Ishikawa (cell line): ENCODE measurements around the gene MILR1.

Experiments used
- EP300 ChIP-seq: IDR thresholded peaks from 2 replicates; pipeline ENCODE4 v1.6.1; 2012; ENCODE audit warnings: borderline replicate concordance
- MAX ChIP-seq: IDR thresholded peaks from 2 replicates; pipeline ENCODE4 v1.6.1; 2012
- RAD21 ChIP-seq: IDR thresholded peaks from 2 replicates; pipeline ENCODE4 v1.6.1; 2012; ENCODE audit warnings: low read depth
- REST ChIP-seq: IDR thresholded peaks from 2 replicates; pipeline ENCODE4 v1.6.1; 2012; ENCODE audit warnings: low read depth, mild to moderate bottlenecking
- TAF1 ChIP-seq: IDR thresholded peaks from 2 replicates; pipeline ENCODE4 v1.6.1; 2012; ENCODE audit warnings: low read depth, mild to moderate bottlenecking
- TCF12 ChIP-seq: IDR thresholded peaks from 2 replicates; pipeline ENCODE4 v1.6.1; 2012; ENCODE audit warnings: low read depth
- YY1 ChIP-seq: IDR thresholded peaks from 2 replicates; pipeline ENCODE4 v1.6.1; 2012; ENCODE audit warnings: low read depth

DNA sequence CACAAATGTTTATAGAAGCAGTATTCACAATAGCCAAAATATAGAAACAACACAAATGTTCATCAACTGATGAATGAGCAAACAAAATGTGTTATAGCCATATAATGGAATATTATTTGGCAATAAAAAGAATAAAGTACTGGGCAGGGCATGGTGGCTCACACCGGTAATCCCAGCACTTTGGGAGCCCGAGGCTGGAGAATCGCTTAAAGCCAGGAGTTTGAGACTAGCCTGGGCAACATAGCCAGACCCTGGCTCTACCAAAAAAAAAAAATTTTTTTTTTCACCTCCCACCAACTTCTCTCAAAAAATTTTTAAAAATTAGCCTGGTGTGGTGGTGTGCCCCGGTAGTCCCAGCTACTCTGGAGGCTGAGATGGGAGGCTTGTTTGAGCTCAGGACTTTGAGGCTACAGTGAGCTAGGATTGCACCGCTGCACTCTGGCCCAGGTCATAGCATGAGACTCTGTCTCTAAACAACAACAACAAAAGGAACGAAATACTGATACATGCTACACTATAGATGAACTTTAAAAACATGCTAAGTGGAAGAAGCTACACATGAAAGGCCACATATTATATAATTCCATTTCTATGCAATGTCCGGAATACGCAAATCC, 47.6 kb upstream of the MILR1 start:
- TF ChIP-seq REST: no peak
- no peak for TF ChIP-seq RAD21
- TF ChIP-seq TAF1: no peak
- TF ChIP-seq MAX: no peak
- TF ChIP-seq TCF12: no peak
- no peak for TF ChIP-seq EP300
- no peak for TF ChIP-seq YY1
